GM12801 (cell line): ENCODE measurements around the gene CGN.

ENCODE experiments used
- TF ChIP-seq, protein P1 (sequence below): IDR thresholded peaks from one replicate; pipeline ENCODE4 v1.5.1; 2011; ENCODE audit warnings: control low read depth; ENCODE audit not compliant: insufficient read length; ENCODE audit errors: extremely low read depth

CGN gene

DNA sequence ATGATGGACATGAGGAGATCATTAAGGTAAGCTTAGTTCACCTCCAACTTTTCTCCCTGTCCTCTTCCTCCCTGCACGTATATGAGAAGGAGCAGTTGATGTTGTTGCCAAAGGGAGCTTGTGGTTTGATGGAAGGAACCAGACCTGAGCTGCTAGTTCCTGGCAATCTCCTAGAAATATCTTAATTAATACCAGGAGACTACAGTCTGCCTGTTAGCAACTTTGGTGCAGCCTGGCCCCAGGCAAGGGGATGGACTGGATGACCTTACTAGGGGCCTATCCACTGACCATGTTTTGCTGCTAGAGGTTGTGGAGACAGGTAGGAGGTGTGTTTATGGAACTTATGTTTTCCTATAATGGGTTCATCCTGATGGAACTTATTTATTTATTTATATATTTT is 51.5 kb downstream of the CGN start:
- TF ChIP-seq, protein P1, sequence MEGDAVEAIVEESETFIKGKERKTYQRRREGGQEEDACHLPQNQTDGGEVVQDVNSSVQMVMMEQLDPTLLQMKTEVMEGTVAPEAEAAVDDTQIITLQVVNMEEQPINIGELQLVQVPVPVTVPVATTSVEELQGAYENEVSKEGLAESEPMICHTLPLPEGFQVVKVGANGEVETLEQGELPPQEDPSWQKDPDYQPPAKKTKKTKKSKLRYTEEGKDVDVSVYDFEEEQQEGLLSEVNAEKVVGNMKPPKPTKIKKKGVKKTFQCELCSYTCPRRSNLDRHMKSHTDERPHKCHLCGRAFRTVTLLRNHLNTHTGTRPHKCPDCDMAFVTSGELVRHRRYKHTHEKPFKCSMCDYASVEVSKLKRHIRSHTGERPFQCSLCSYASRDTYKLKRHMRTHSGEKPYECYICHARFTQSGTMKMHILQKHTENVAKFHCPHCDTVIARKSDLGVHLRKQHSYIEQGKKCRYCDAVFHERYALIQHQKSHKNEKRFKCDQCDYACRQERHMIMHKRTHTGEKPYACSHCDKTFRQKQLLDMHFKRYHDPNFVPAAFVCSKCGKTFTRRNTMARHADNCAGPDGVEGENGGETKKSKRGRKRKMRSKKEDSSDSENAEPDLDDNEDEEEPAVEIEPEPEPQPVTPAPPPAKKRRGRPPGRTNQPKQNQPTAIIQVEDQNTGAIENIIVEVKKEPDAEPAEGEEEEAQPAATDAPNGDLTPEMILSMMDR = no peak

DNA sequence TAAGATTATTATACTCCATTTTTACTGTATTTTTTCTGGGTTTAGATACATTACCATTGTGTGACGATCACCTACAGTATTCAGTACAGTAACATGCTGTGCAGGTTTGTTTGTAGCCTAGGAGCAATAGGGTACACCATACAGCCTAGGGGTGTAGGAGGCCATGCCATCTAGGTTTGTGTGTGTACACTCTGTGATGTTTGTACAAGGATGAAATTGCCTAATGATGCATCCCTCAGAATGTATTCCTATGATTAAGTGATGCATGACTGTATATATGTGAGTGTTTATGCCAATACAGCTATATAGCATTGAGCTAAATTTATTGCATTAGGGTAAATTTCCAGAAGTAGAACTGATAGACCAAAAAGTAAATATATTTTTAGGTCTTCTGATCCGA is 52.2 kb downstream of the CGN start:
- TF ChIP-seq, protein P1 = no peak

- TF ChIP-seq, protein P1 = no peak
Observed at GRCh38 chr1:151565502-151566189, 54.5 kb downstream of the CGN start.

DNA sequence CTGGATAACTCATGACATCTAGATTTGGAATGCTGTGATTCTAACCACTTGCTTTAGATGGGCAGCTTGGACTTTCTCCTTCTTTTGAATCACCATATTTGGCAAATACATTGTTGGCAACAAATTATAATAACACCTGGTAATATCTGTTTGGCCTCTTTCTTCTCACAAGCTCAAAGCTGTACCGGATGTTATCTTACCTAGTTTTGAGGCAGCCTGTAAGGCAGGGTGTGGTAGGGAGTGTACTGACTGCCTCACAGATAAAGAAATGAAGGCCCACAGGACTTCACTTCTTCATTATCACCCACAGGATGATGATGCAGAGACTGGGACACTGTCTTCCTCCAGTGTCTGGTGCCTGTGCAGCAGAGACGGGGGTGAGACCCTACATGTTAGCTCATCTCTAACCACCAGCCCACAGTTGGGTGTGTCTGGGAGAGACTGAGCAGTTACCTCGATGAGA is 57.5 kb downstream of the CGN start:
- TF ChIP-seq, protein P1 = no peak

DNA sequence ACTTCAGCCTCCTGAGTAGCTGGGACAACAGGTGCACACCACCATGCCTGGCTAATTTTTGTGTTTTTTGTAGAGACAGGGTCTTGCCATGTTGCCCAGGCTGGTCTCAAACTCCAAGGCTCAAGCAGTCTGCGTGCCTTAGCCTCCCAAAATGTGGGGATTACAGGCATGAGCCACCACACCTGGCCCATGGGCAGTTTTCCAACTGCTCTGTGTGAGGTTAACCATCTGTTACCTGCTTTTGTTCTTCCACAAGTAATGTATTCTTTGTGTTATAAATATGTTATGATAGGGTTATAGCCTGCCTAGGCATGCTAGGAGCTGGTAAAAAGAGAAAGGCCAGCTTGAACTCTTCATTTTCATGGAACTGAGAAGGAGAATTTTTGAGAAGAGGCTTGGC is 59.6 kb downstream of the CGN start:
- TF ChIP-seq, protein P1 = no peak

DNA sequence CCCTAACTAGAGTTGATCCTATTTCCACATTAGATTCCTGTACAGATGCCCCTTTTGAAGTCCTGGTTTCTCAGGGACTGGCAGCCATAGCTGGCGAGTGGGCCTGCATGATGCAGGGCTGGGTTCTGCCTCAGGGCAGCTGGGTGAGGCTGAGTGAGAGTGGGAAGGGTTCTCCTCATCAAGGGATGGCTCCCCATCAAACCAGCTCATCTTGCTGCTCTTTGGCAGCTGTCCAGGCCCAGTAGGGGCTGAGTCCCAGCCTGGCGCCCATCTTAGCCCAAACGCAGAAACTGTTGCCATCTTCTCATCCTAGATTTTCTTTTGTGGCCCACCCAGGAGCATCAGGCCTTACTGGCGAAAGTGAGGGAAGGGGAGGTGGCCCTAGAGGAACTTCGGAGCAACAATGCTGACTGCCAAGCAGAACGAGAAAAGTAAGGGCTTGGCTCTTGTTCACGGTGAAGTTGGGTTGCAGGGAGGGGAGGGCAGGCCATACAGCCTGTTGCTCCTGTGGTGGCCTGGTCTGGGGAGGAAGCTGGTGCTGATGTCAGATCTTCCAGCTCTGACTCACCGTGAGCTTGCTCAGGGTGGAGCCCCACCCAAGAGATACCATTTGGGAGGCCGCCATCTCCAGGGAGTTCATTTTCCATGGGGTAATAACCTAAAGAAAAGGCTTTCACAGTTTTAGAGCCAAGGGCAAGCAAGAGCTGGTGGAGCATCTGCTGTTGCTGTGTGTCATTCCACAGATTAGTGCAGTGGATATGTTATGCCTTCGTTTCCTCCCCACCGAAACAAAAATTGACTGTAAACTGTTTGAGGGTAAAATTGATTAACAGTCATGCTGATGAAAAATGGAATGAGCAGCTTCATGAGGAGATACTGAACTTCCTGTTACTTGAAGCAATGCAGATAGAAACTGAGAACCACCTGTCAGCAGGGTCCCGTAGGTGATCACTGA is 63.7 kb downstream of the CGN start:
- TF ChIP-seq, protein P1 = no peak

DNA sequence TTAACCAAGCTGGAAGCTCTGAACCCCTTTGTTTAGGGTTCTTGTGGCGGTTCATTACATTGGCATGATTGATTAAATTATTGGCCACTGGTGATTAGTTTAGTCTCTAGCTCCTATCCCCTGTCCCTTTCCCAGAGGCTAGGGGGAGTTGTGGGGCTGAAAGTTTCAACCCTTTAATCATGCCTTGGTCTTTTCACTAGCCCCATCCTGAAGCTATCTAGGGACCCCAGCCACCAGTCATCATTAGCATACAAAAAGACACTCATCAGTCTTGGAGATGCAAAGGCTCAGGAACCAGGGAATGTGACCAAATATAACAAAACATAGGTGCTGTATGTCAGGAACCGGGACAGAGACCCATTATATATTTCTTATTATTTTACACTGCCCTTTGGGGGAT is 66.0 kb downstream of the CGN start:
- TF ChIP-seq, protein P1 = no peak
